ENCODE measurements around the gene NTRK3.

DNA sequence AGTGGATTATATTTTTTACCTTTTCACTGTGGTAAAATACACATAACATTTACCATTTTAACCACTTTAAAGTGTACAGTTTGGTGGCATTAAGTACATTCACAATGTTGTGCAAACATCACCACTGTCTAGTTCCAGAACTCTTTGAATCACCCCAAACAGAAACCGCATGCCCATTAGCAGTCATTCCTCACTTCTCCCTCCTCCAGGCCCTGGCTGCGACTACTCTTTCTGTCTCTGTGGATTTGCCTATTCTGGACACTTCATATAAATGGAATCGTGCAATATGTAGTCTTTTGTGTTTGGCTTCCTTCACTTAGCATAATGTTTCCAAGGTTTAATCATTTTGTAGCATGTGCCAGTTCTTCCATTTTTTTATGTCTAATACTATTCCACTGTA is 409.8 kb downstream of the NTRK3 start:
- TF ChIP-seq, protein P1, sequence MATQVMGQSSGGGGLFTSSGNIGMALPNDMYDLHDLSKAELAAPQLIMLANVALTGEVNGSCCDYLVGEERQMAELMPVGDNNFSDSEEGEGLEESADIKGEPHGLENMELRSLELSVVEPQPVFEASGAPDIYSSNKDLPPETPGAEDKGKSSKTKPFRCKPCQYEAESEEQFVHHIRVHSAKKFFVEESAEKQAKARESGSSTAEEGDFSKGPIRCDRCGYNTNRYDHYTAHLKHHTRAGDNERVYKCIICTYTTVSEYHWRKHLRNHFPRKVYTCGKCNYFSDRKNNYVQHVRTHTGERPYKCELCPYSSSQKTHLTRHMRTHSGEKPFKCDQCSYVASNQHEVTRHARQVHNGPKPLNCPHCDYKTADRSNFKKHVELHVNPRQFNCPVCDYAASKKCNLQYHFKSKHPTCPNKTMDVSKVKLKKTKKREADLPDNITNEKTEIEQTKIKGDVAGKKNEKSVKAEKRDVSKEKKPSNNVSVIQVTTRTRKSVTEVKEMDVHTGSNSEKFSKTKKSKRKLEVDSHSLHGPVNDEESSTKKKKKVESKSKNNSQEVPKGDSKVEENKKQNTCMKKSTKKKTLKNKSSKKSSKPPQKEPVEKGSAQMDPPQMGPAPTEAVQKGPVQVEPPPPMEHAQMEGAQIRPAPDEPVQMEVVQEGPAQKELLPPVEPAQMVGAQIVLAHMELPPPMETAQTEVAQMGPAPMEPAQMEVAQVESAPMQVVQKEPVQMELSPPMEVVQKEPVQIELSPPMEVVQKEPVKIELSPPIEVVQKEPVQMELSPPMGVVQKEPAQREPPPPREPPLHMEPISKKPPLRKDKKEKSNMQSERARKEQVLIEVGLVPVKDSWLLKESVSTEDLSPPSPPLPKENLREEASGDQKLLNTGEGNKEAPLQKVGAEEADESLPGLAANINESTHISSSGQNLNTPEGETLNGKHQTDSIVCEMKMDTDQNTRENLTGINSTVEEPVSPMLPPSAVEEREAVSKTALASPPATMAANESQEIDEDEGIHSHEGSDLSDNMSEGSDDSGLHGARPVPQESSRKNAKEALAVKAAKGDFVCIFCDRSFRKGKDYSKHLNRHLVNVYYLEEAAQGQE (IDR thresholded peaks at IDR 0.05; ENCODE audit: insufficient read depth in 1 of 2, low read depth in 2 of 2, low read length in 2 of 2) = no peak
- TF ChIP-seq TAF1 (IDR thresholded peaks at IDR 0.05; ENCODE audit: borderline replicate concordance, insufficient read depth, low read length) (no peak), POLR2AphosphoS5 (IDR thresholded peaks at IDR 0.05; ENCODE audit: low read depth, low read length) (no peak)

Measured in PFSK-1 (cell line).